WTC11 (cell line): ENCODE results near the gene FHIT.

Experiments used
- JUN ChIP-seq: sonication (generic); formaldehyde crosslinking; IDR thresholded peaks from 2 replicates; pipeline ENCODE4 v1.8.0; 2023; ENCODE audit warnings: mild to moderate bottlenecking, missing genetic modification reagents
- MAX ChIP-seq: sonication (generic); formaldehyde crosslinking; IDR thresholded peaks from 2 replicates; pipeline ENCODE4 v1.8.0; 2022; ENCODE audit warnings: mild to moderate bottlenecking, missing genetic modification reagents
- TCF7 ChIP-seq: sonication (generic); formaldehyde crosslinking; IDR thresholded peaks from 2 replicates; pipeline ENCODE4 v1.8.0; 2022; ENCODE audit warnings: mild to moderate bottlenecking, low read depth, missing genetic modification reagents, moderate library complexity
- ZNF138 ChIP-seq: sonication (generic); formaldehyde crosslinking; conservative IDR thresholded peaks from 2 replicates; pipeline ENCODE4 v1.8.1; 2022; ENCODE audit warnings: mild to moderate bottlenecking, moderate library complexity, missing genetic modification reagents
- ZNF423 ChIP-seq: fragments of 250-450 bp; sonication (Bioruptor Pico); IDR thresholded peaks from 2 replicates; pipeline ENCODE4 v2.1.2; 2022; ENCODE audit warnings: mild to moderate bottlenecking, moderate library complexity

- TF ChIP-seq TCF7 (CRISPR knock-in tag) = no peak
- TF ChIP-seq JUN = no peak
- TF ChIP-seq MAX (CRISPR knock-in tag) = no peak
- no peak for TF ChIP-seq ZNF138 (CRISPR knock-in tag)
- no peak for TF ChIP-seq ZNF423
These were observed 1360.6 kb downstream of the FHIT start for GRCh38 chr3:59890639-59891038.
